ENCODE data around the gene PPIE. TPM values are rescaled to one million over a fixed set of nuclear protein-coding genes. Genes with fewer than 3 reads are reported as not detected.

Gene PPIE
- polyA plus RNA-seq, 1 donor (not counting 4 experiments of a cell fraction or from before 2014, with no cell fraction given) = 60.6 TPM

DNA sequence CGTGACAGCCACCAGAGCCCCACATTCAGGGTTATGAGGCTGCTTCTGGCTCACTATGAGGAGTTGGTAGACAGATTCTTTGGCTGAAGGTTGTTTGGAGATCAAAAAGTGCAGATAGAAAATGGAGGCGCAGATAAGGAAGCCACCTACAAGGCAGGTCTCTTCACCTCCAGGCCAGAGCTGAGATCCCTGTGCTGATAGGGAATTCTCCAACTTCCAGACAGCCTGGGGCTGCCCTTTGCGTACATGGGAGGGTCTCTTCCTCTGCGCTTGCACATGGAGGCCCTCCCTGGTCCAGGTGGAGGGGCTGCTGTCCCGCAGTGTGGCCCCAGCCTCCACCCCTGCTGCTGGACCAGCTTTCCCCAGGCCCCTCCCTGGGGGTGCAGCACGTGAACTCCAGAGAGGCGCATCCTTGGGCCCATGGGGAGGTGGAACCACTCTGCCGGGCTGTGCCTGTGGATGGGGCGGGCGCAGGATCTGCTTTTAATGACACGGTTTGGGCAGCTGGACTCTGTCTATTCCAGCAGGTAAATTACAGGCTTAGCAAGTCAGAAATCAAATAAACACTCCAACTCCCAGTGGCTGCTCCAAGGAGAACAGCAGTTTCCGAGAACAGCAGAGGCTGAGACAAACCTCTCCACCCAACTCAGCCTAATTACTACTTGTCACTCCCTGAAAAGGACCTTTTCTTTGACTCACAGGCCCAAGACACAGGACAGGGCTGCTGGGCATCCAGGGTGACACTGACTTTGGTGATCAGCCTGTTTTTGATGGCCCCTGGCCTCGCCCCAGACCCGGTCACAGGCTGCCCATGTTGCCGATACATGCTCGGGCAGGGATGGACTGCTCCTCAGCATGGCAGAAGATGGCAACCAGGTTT, 20.1 kb downstream of the PPIE start:
- Histone ChIP-seq H3K36me3 (ENCODE audit: control insufficient read depth in 2 of 2, extremely low read depth in 1 of 2, insufficient read depth in 2 of 2, low read length in 2 of 2) (peaks cover 4 to 20% of the 10 kb centered on the region in 2 experiments), H2AFZ (ENCODE audit: control insufficient read depth, low read length) (no peak overlapping the region), H3K9ac (ENCODE audit: control insufficient read depth, extremely low read depth, insufficient read depth, low read length) (no peak overlapping the region), H3K79me2 (ENCODE audit: control insufficient read depth, insufficient read depth, low read length) (no peaks in the 10 kb centered on the region), H3K9me3 (ENCODE audit: control insufficient read depth, low read depth, low read length) (no peaks in the 10 kb centered on the region), H3K4me3 (ENCODE audit: control insufficient read depth in 2 of 3, extremely low read depth in 1 of 3, insufficient read depth in 2 of 3, low read depth in 1 of 3, low read length in 3 of 3) (no peak overlapping the region), H4K20me1 (ENCODE audit: control insufficient read depth, extremely low read depth, insufficient read depth, low read length) (no peaks in the 10 kb centered on the region), H3K4me2 (ENCODE audit: control insufficient read depth, extremely low read depth, insufficient read depth, low read depth, low read length) (no peak overlapping the region), H3K4me1 (ENCODE audit: control insufficient read depth, extremely low read depth, insufficient read depth, low read length) (no peaks in the 10 kb centered on the region), H3K9me1 (ENCODE audit: control insufficient read depth, extremely low read depth, insufficient read depth, low read length) (no peaks in the 10 kb centered on the region), H3K27me3 (ENCODE audit: control insufficient read depth, extremely low read depth, insufficient read depth, low read length) (no peaks in the 10 kb centered on the region), H3K27ac (ENCODE audit: control insufficient read depth, insufficient read depth, low read length) (no peak overlapping the region)
- DNase-seq (ENCODE audit: low read depth, low spot score) = no peak
- TF ChIP-seq EZH2 (IDR thresholded peaks at IDR 0.05; ENCODE audit: low read length) = no peak
- TF ChIP-seq, protein P1, sequence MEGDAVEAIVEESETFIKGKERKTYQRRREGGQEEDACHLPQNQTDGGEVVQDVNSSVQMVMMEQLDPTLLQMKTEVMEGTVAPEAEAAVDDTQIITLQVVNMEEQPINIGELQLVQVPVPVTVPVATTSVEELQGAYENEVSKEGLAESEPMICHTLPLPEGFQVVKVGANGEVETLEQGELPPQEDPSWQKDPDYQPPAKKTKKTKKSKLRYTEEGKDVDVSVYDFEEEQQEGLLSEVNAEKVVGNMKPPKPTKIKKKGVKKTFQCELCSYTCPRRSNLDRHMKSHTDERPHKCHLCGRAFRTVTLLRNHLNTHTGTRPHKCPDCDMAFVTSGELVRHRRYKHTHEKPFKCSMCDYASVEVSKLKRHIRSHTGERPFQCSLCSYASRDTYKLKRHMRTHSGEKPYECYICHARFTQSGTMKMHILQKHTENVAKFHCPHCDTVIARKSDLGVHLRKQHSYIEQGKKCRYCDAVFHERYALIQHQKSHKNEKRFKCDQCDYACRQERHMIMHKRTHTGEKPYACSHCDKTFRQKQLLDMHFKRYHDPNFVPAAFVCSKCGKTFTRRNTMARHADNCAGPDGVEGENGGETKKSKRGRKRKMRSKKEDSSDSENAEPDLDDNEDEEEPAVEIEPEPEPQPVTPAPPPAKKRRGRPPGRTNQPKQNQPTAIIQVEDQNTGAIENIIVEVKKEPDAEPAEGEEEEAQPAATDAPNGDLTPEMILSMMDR (optimal IDR thresholded peaks at IDR 0.05 in 1 of 3, IDR thresholded peaks at IDR 0.05 in 1 of 3, conservative IDR thresholded peaks at IDR 0.05 in 1 of 3; ENCODE audit: extremely low read depth in 1 of 3, insufficient read depth in 2 of 3, low read length in 3 of 3) = no peak
- FAIRE-seq = no peak
- dilution Hi-C loops (cut with MboI; ENCODE audit: extremely low pct_ligation_motif_present, low sequenced_read_pairs) = no loop called here

DNA sequence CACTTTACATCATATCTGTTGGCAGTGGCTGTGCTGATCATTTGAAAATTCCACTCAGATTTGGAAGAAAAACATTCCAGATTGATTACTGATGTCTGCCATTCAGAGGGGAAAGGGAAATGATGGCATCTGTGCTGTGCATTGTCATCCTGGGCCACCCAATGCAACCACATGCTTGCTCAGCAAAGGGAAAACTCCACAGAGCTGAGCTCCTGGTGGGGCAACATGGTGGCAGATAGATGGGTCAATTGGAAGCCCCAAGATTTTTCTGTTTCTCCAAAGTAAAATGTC, 20.7 kb downstream of the PPIE start:
- Histone ChIP-seq H3K9me3 (ENCODE audit: control insufficient read depth, low read depth, low read length) (no peaks in the 10 kb centered on the region), H3K4me3 (ENCODE audit: control insufficient read depth in 2 of 3, extremely low read depth in 1 of 3, insufficient read depth in 2 of 3, low read depth in 1 of 3, low read length in 3 of 3) (no peak overlapping the region), H3K27me3 (ENCODE audit: control insufficient read depth, extremely low read depth, insufficient read depth, low read length) (no peaks in the 10 kb centered on the region), H2AFZ (ENCODE audit: control insufficient read depth, low read length) (no peak overlapping the region), H3K36me3 (ENCODE audit: control insufficient read depth in 2 of 2, extremely low read depth in 1 of 2, insufficient read depth in 2 of 2, low read length in 2 of 2) (peaks cover 4 to 17% of the 10 kb centered on the region in 2 experiments), H3K79me2 (ENCODE audit: control insufficient read depth, insufficient read depth, low read length) (no peaks in the 10 kb centered on the region), H3K9ac (ENCODE audit: control insufficient read depth, extremely low read depth, insufficient read depth, low read length) (no peak overlapping the region), H3K4me1 (ENCODE audit: control insufficient read depth, extremely low read depth, insufficient read depth, low read length) (no peaks in the 10 kb centered on the region), H3K9me1 (ENCODE audit: control insufficient read depth, extremely low read depth, insufficient read depth, low read length) (no peaks in the 10 kb centered on the region), H3K4me2 (ENCODE audit: control insufficient read depth, extremely low read depth, insufficient read depth, low read depth, low read length) (no peak overlapping the region), H3K27ac (ENCODE audit: control insufficient read depth, insufficient read depth, low read length) (no peak overlapping the region), H4K20me1 (ENCODE audit: control insufficient read depth, extremely low read depth, insufficient read depth, low read length) (no peaks in the 10 kb centered on the region)
- FAIRE-seq = no peak
- DNase-seq (ENCODE audit: low read depth, low spot score) = no peak
- dilution Hi-C loops (cut with MboI; ENCODE audit: extremely low pct_ligation_motif_present, low sequenced_read_pairs) = no loop called here
- TF ChIP-seq, protein P1 (optimal IDR thresholded peaks at IDR 0.05 in 1 of 3, IDR thresholded peaks at IDR 0.05 in 1 of 3, conservative IDR thresholded peaks at IDR 0.05 in 1 of 3; ENCODE audit: extremely low read depth in 1 of 3, insufficient read depth in 2 of 3, low read length in 3 of 3) = no peak
- no peak for TF ChIP-seq EZH2 (IDR thresholded peaks at IDR 0.05; ENCODE audit: low read length)
